A673 (cell line): Measurements from ENCODE around the gene MAPKAPK2. TPM values are rescaled to one million over a fixed set of nuclear protein-coding genes. Genes with fewer than 3 reads are reported as not detected.

Source experiments
- BruUV-seq: library from RNA; stranded (reverse); fragments of 400-500 nt; replicated peaks from 2 replicates; lab custom pipeline; 2021; lab: Mats Ljungman, UMichigan
- CTCF ChIA-PET: fragments of 300-600 bp; sonication (Branson Sonifier 250); formaldehyde crosslinking; loops from one replicate; lab custom pipeline; 2022; ENCODE audit warnings: antibody characterized with exemption; lab: Charles Lee
- POLR2A ChIA-PET: fragments of 300-600 bp; sonication (Branson Sonifier 250); formaldehyde crosslinking; loops from one replicate; lab custom pipeline; 2022; ENCODE audit warnings: antibody characterized with exemption; ENCODE audit not compliant: low non-redundant PET; lab: Charles Lee
- DNase-seq: peaks from one replicate; pipeline ENCODE4 v3.0.0-alpha.2; 2015; ENCODE audit warnings: low spot score
- H3K27ac ChIP-seq: fragments of 200-600 bp; sonication (generic); 2 replicates; pipeline ENCODE4 v1.5.1; 2016; ENCODE audit warnings: mixed run types, low read depth, mild to moderate bottlenecking, mixed read lengths, antibody characterized with exemption, low read length; ENCODE audit not compliant: poor library complexity, severe bottlenecking
- H3K27me3 ChIP-seq: fragments of 200-600 bp; sonication (generic); replicated peaks from 2 replicates; pipeline ENCODE4 v1.6.1; 2017; ENCODE audit warnings: mixed run types, low read depth, mild to moderate bottlenecking, mixed read lengths, antibody characterized with exemption, low read length; ENCODE audit not compliant: insufficient read depth, poor library complexity
- H3K36me3 ChIP-seq: fragments of 200-600 bp; sonication (generic); 2 replicates; pipeline ENCODE4 v1.6.1; 2016; ENCODE audit warnings: mixed run types, mild to moderate bottlenecking, mixed read lengths, antibody characterized with exemption, low read length; ENCODE audit not compliant: insufficient read depth, poor library complexity, severe bottlenecking
- H3K4me1 ChIP-seq: fragments of 200-600 bp; sonication (generic); 2 replicates; pipeline ENCODE4 v1.6.1; 2017; ENCODE audit warnings: mixed run types, mild to moderate bottlenecking, mixed read lengths, antibody characterized with exemption, low read length; ENCODE audit not compliant: insufficient read depth, poor library complexity, severe bottlenecking
- H3K4me3 ChIP-seq: fragments of 200-600 bp; sonication (generic); 2 replicates; pipeline ENCODE4 v1.5.1; 2016; ENCODE audit warnings: low read depth, mixed run types, mild to moderate bottlenecking, mixed read lengths, low read length; ENCODE audit not compliant: poor library complexity, severe bottlenecking
- H3K9me3 ChIP-seq: fragments of 200-600 bp; sonication (generic); 2 replicates; pipeline ENCODE4 v1.6.1; 2016; ENCODE audit warnings: mixed run types, low read depth, mild to moderate bottlenecking, mixed read lengths, antibody characterized with exemption, low read length; ENCODE audit not compliant: poor library complexity, severe bottlenecking
- EZH2 ChIP-seq: fragments of 200-600 bp; sonication (generic); IDR thresholded peaks from 2 replicates; pipeline ENCODE4 v1.6.1; 2017; ENCODE audit warnings: borderline replicate concordance, low read depth, mild to moderate bottlenecking, mixed read lengths, antibody characterized with exemption, low read length; ENCODE audit not compliant: poor library complexity, severe bottlenecking
- intact Hi-C: fragments of 100-400 bp; cut with micrococcal nuclease; formaldehyde crosslinking; loops from one replicate; pipeline ENCODE4 v1.10.0; 2022; ENCODE audit not compliant: unreplicated experiment
- total RNA-seq: library from RNA; stranded (reverse); gene quantifications from 2 replicates; pipeline ENCODE4 v1.2.3, GENCODE V29; 2021
- TF ChIP-seq, protein P1 (sequence below): fragments of 300-800, 200-600 bp; sonication (generic); conservative IDR thresholded peaks from 2 replicates; pipeline ENCODE4 v1.5.1; 2017; ENCODE audit warnings: low read depth, mild to moderate bottlenecking, antibody characterized with exemption, low read length, moderate library complexity, mixed read lengths

Gene MAPKAPK2
- total RNA-seq, 1 experiment from 2014 or later, result 39.2 TPM

DNA sequence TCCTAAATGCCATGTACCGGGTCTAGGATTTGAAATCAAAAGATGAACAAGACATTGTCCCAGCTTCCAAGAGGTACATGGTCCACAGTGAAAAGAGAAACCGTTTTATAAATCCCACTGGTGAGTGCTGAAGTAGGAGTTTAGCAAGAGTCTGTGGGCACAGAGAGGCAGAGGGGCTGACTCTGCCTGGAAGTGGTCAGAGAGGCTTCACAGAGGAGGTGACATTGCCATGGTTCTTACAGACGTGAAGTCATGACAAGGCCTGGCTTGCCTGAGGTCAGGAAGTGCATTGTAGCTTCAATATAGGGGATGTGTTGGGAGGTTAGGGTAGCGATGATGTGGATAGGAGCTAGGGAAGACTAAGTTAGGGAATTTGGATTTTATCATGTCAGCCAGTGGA lies 28.4 kb downstream of the MAPKAPK2 start:
- no peak for DNase-seq
- ChIA-PET POLR2A (no interaction called here), CTCF (no interaction called here)
- H3K27ac ChIP-seq, result no peak overlapping the region
- no peaks in the 10 kb centered on the region for H3K27me3 ChIP-seq
- intact Hi-C loops, result no loop called here
- TF ChIP-seq, protein P1, sequence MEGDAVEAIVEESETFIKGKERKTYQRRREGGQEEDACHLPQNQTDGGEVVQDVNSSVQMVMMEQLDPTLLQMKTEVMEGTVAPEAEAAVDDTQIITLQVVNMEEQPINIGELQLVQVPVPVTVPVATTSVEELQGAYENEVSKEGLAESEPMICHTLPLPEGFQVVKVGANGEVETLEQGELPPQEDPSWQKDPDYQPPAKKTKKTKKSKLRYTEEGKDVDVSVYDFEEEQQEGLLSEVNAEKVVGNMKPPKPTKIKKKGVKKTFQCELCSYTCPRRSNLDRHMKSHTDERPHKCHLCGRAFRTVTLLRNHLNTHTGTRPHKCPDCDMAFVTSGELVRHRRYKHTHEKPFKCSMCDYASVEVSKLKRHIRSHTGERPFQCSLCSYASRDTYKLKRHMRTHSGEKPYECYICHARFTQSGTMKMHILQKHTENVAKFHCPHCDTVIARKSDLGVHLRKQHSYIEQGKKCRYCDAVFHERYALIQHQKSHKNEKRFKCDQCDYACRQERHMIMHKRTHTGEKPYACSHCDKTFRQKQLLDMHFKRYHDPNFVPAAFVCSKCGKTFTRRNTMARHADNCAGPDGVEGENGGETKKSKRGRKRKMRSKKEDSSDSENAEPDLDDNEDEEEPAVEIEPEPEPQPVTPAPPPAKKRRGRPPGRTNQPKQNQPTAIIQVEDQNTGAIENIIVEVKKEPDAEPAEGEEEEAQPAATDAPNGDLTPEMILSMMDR, result no peak
- TF ChIP-seq EZH2, result no peak
- no peaks in the 10 kb centered on the region for H3K36me3 ChIP-seq
- H3K9me3 ChIP-seq, result no peaks in the 10 kb centered on the region
- no peak overlapping the region for H3K4me3 ChIP-seq
- no peaks in the 10 kb centered on the region for H3K4me1 ChIP-seq
- BruUV-seq, result no TSS peak

DNA sequence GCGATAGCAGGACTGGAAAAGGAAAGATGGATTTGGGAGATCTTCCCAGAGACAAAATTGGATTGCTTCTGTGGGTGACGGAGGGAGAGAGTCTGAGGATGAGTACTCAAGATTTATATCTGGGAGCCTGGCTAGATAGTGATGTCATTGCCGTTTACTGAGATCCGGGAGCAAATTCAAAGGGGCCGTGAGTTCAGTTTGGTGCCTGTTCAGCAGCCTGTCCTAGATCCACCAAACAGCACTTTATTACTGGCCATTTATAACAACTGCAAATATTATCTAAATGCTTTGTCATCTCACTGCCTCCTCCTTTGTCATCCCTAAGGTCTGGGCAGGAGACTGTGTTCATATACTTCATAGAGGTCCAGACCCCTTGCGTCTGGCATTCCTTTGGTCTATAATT lies 29.2 kb downstream of the MAPKAPK2 start:
- intact Hi-C loops, result no loop called here
- Histone ChIP-seq H3K9me3 (no peaks in the 10 kb centered on the region), H3K36me3 (no peaks in the 10 kb centered on the region), H3K27me3 (no peaks in the 10 kb centered on the region), H3K4me3 (no peak overlapping the region), H3K27ac (no peak overlapping the region), H3K4me1 (no peaks in the 10 kb centered on the region)
- DNase-seq, result no peak
- CTCF ChIA-PET, result no interaction called here
- TF ChIP-seq, protein P1, result no peak
- TF ChIP-seq EZH2, result no peak
- POLR2A ChIA-PET, result no interaction called here
- no TSS peak for BruUV-seq

DNA sequence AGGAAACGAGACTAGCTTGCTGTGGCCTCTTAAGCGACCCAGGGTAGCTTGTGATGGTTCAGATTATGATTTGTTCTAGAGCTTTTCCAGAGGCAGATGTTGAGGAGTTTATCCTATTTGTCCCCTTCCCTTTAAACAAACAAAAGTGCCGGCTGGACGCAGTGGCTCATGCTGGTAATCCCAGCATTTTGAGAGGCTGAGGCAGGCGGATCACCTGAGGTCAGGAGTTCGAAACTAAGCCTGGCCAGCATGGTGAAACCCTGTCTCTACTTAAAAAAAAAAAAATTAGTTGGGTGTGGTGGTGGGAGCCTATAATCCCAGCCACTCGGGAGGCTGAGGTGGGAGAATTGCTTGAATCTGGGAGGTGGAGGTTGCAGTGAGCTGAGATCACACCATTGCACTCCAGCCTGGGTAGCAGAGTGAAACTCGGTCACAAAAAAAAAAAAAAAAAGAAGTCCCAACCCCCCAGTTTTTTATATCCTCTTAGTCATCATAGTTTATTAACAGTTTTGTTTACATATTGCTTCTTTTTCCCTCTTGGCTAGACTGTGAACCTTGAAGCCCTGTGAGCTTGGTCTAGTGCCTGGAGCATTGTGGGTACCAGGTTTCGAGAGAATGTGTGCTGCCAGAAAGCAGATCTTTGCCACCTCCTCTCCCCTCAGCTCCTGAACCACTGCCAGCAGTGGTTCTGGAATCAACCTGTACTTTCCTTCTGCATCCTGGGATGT lies 29.8 kb downstream of the MAPKAPK2 start:
- TF ChIP-seq EZH2, result no peak
- TF ChIP-seq, protein P1, result no peak
- BruUV-seq, result no TSS peak
- H3K9me3 ChIP-seq, result no peaks in the 10 kb centered on the region
- DNase-seq, result no peak
- no peak overlapping the region for H3K27ac ChIP-seq
- ChIA-PET CTCF (no interaction called here), POLR2A (no interaction called here)
- H3K4me3 ChIP-seq, result no peak overlapping the region
- H3K4me1 ChIP-seq, result no peaks in the 10 kb centered on the region
- no peaks in the 10 kb centered on the region for H3K36me3 ChIP-seq
- no peaks in the 10 kb centered on the region for H3K27me3 ChIP-seq
- intact Hi-C loops, result no loop called here
